CD14-positive monocyte (primary cell): Measurements from ENCODE around the gene KIAA1755. TPM values are rescaled to one million over a fixed set of nuclear protein-coding genes. Genes with fewer than 3 reads are reported as not detected.
A peak's percentile ranks its signal among the peaks of the same experiment; 100 is the strongest.

Source experiments
- DNase-seq, 3 donors: peaks; one replicate each; pipeline ENCODE4 v3.0.0-alpha.2; 2011 to 2022
- H2AFZ ChIP-seq: 2 replicates; pipeline ENCODE4 v1.6.0; 2012; ENCODE audit warnings: mild to moderate bottlenecking, low read depth, low read length, inconsistent platforms; ENCODE audit not compliant: insufficient read depth, poor library complexity, severe bottlenecking
- H3K27ac ChIP-seq, 2 donors: 1 replicate in 1 of 2; 2 replicates in 1 of 2; pipeline ENCODE4 v1.5.1; 2012 to 2013; ENCODE audit warnings: low read length in 2 of 2, control low read depth in 1 of 2, inconsistent platforms in 1 of 2, low read depth in 1 of 2, mild to moderate bottlenecking in 1 of 2
- H3K27me3 ChIP-seq, 2 donors: one replicate each; pipeline versions ENCODE4 v1.6.0 to v1.6.1; 2011 to 2013; ENCODE audit warnings: low read length in 2 of 2; ENCODE audit not compliant: control insufficient read depth in 2 of 2, insufficient read depth in 2 of 2
- H3K36me3 ChIP-seq, 2 donors: replicated peaks in 1 of 2; 1 replicate in 1 of 2; 2 replicates in 1 of 2; pipeline versions ENCODE4 v1.5.1 to v1.6.1; 2012 to 2013; ENCODE audit warnings: low read length in 2 of 2, control low read depth in 1 of 2, inconsistent platforms in 1 of 2, mild to moderate bottlenecking in 1 of 2; ENCODE audit not compliant: insufficient read depth in 2 of 2, control insufficient read depth in 1 of 2
- H3K4me1 ChIP-seq, 2 donors: 1 replicate in 1 of 2; 2 replicates in 1 of 2; pipeline versions ENCODE4 v1.5.1 to v1.6.1; 2012 to 2013; ENCODE audit warnings: low read length in 2 of 2, control low read depth in 1 of 2, inconsistent platforms in 1 of 2, mild to moderate bottlenecking in 1 of 2, moderate library complexity in 1 of 2; ENCODE audit not compliant: insufficient read depth in 2 of 2, control insufficient read depth in 1 of 2
- H3K4me2 ChIP-seq: replicated peaks from 2 replicates; pipeline ENCODE3; 2012; ENCODE audit warnings: low read length, moderate library complexity, mild to moderate bottlenecking; ENCODE audit not compliant: poor library complexity, severe bottlenecking; ENCODE audit errors: extremely low read depth
- H3K4me3 ChIP-seq, 3 experiments: fragments of 200-600 bp in 1 of 3; sonication (generic) in 1 of 3; replicated peaks in 1 of 3; 1 replicate in 2 of 3; 2 replicates in 1 of 3; pipeline ENCODE4 v1.5.1; 2011 to 2013; ENCODE audit warnings: low read length in 3 of 3, mild to moderate bottlenecking in 3 of 3, control low read depth in 2 of 3, low read depth in 2 of 3, inconsistent platforms in 1 of 3, moderate library complexity in 1 of 3
- H3K79me2 ChIP-seq: 2 replicates; pipeline ENCODE4 v1.6.0; 2012; ENCODE audit warnings: mild to moderate bottlenecking, control low read depth, inconsistent platforms, low read length, moderate library complexity; ENCODE audit not compliant: insufficient read depth
- H3K9ac ChIP-seq: 2 replicates; pipeline ENCODE4 v1.6.0; 2017; ENCODE audit warnings: low read length, mild to moderate bottlenecking; ENCODE audit not compliant: insufficient read depth, poor library complexity, severe bottlenecking
- H3K9me3 ChIP-seq, 2 donors: replicated peaks in 1 of 2; 1 replicate in 1 of 2; 2 replicates in 1 of 2; pipeline versions ENCODE4 v1.5.1 to v1.6.1; 2012 to 2013; ENCODE audit warnings: low read length in 2 of 2, control low read depth in 1 of 2; ENCODE audit not compliant: control insufficient read depth in 1 of 2, insufficient read depth in 1 of 2
- H4K20me1 ChIP-seq: 2 replicates; pipeline ENCODE4 v1.6.0; 2012; ENCODE audit warnings: mild to moderate bottlenecking, low read length, control low read depth, moderate library complexity; ENCODE audit not compliant: insufficient read depth
- H3K27ac Mint-ChIP-seq, 7 donors: one replicate each; pipeline ENCODE4 v1.8.0; 2020; ENCODE audit warnings: mild to moderate bottlenecking in 7 of 7, mixed read lengths in 7 of 7, moderate library complexity in 6 of 7, inconsistent platforms in 2 of 7
- H3K27me3 Mint-ChIP-seq, 3 donors: one replicate each; pipeline ENCODE4 v1.8.0; 2021 to 2022; ENCODE audit warnings: low read depth in 3 of 3, mild to moderate bottlenecking in 3 of 3, mixed read lengths in 3 of 3, moderate library complexity in 3 of 3, inconsistent platforms in 1 of 3
- H3K36me3 Mint-ChIP-seq, 2 donors: one replicate each; pipeline ENCODE4 v1.8.0; 2020; ENCODE audit warnings: mixed read lengths in 2 of 2, inconsistent platforms in 1 of 2, mild to moderate bottlenecking in 1 of 2
- H3K4me1 Mint-ChIP-seq: one replicate; pipeline ENCODE4 v1.8.0; 2020; ENCODE audit warnings: mild to moderate bottlenecking, mixed read lengths
- H3K4me3 Mint-ChIP-seq, 2 donors: one replicate each; pipeline ENCODE4 v1.8.0; 2020; ENCODE audit warnings: mild to moderate bottlenecking in 2 of 2, mixed read lengths in 2 of 2, moderate library complexity in 1 of 2
- H3K9me3 Mint-ChIP-seq, 7 donors: one replicate each; pipeline ENCODE4 v1.8.0; 2020 to 2022; ENCODE audit warnings: mixed read lengths in 7 of 7, mild to moderate bottlenecking in 6 of 7, moderate library complexity in 6 of 7, inconsistent platforms in 2 of 7
- CTCF ChIP-seq: fragments of 200-600 bp; IDR thresholded peaks from one replicate; pipeline ENCODE4 v1.8.0; 2022; ENCODE audit warnings: antibody characterized with exemption, mild to moderate bottlenecking
- WGBS: methylation state at CpG from one replicate; pipeline ENCODE4 v1.1.5; 2013; ENCODE audit warnings: missing lambda C conversion rate; ENCODE audit not compliant: insufficient coverage; 5-methylcytosine and 5-hydroxymethylcytosine counted together
- intact Hi-C, 2 donors: fragments of 100-400 bp; cut with micrococcal nuclease; formaldehyde crosslinking; loops; one replicate each; pipeline versions ENCODE4 v1.15.0 to v1.15.1; 2023
- polyA plus RNA-seq, 3 donors: library from polyadenylated mRNA; depleted of rRNA in 1 of 3; unstranded in 2 of 3; stranded (reverse) in 1 of 3; fragments of 300-500 nt in 2 of 3; fragments of >200 nt in 1 of 3; fragmentation: Illumina TruSeq in 2 of 3; gene quantifications; 1 replicate in 2 of 3; 2 replicates in 1 of 3; pipeline ENCODE4 v1.2.3, GENCODE V29; 2012 to 2021

Gene KIAA1755
- polyA plus RNA-seq, 3 donors, result not detected

GRCh38 chr20:38275815-38276550, 15.4 kb upstream of the KIAA1755 start:
- Mint-ChIP-seq H3K4me3 (no peak overlapping the region), H3K4me1 (peaks cover 43% of the 10 kb centered on the region), H3K27ac (peak overlapping the region; percentile 78 to 94 (median 88)), H3K27me3 (peaks cover 2 to 5% (median 3%) of the 10 kb centered on the region in 3 donors), H3K36me3 (peaks cover 2 to 5% of the 10 kb centered on the region in 2 donors), H3K9me3 (peaks cover 0 to 7% (median under 1%) of the 10 kb centered on the region in 7 donors)
- Histone ChIP-seq H4K20me1 (no peaks in the 10 kb centered on the region), H3K79me2 (no peaks in the 10 kb centered on the region), H3K4me1 (peaks cover 17 to 21% of the 10 kb centered on the region in 2 donors), H3K4me2 (peak overlapping the region; percentile 2), H3K9ac (no peak overlapping the region), H3K27ac (peak overlapping the region; percentile 41 to 59), H3K36me3 (no peaks in the 10 kb centered on the region), H3K4me3 (no peak overlapping the region), H2AFZ (no peak overlapping the region), H3K9me3 (peaks cover 0 to under 1% of the 10 kb centered on the region in 2 donors), H3K27me3 (no peaks in the 10 kb centered on the region)
- intact Hi-C loops, result no loop called here
- no peak for TF ChIP-seq CTCF
- 80% methylated on average over 1 of the region's 12 CpGs for WGBS
- DNase-seq, result peak; percentile 75 to 90 (median 86)

GRCh38 chr20:38272961-38273360, 12.4 kb upstream of the KIAA1755 start:
- no peaks in the 10 kb centered on the region for H3K79me2 ChIP-seq
- peaks cover 0 to 5% (median 4%) of the 10 kb centered on the region in 7 donors for H3K9me3 Mint-ChIP-seq
- H2AFZ ChIP-seq, result no peak overlapping the region
- no peak overlapping the region for H3K4me2 ChIP-seq
- H3K4me3 Mint-ChIP-seq, result no peak overlapping the region
- no peak overlapping the region for H3K4me3 ChIP-seq
- H4K20me1 ChIP-seq, result no peaks in the 10 kb centered on the region
- H3K4me1 Mint-ChIP-seq, result peaks cover 23% of the 10 kb centered on the region
- peak overlapping the region in 1 of 7 donors; percentile 20 for H3K27ac Mint-ChIP-seq
- H3K36me3 ChIP-seq, result no peaks in the 10 kb centered on the region
- H3K27me3 Mint-ChIP-seq, result peaks cover 8 to 19% (median 12%) of the 10 kb centered on the region in 3 donors
- H3K36me3 Mint-ChIP-seq, result peaks cover 0 to under 1% of the 10 kb centered on the region in 2 donors
- TF ChIP-seq CTCF, result no peak
- no CpG with 5 or more reads among the region's 2 CpGs for WGBS
- no peaks in the 10 kb centered on the region for H3K9me3 ChIP-seq
- H3K27me3 ChIP-seq, result peaks cover 0 to 4% of the 10 kb centered on the region in 2 donors
- intact Hi-C loops, result no loop called here
- H3K27ac ChIP-seq, result no peak overlapping the region
- DNase-seq, result no peak
- H3K4me1 ChIP-seq, result peaks cover 18 to 26% of the 10 kb centered on the region in 2 donors
- no peak overlapping the region for H3K9ac ChIP-seq
